Lower leg skin (tissue), 3 donors: ENCODE measurements around the gene AP3S1.

Experiments
- POLR2A ChIP-seq, 2 donors: fragments of 450-650 bp; IDR thresholded peaks; one replicate each; pipeline ENCODE4 v1.6.1; 2016 to 2017; ENCODE audit warnings: antibody characterized with exemption in 2 of 2, mild to moderate bottlenecking in 1 of 2, moderate library complexity in 1 of 2
- TF ChIP-seq, protein P1 (sequence below), 3 donors: fragments of 450-650 bp; IDR thresholded peaks; one replicate each; pipeline ENCODE4 v1.5.1; 2016; ENCODE audit warnings: antibody characterized with exemption in 3 of 3, mild to moderate bottlenecking in 3 of 3, moderate library complexity in 2 of 3

DNA sequence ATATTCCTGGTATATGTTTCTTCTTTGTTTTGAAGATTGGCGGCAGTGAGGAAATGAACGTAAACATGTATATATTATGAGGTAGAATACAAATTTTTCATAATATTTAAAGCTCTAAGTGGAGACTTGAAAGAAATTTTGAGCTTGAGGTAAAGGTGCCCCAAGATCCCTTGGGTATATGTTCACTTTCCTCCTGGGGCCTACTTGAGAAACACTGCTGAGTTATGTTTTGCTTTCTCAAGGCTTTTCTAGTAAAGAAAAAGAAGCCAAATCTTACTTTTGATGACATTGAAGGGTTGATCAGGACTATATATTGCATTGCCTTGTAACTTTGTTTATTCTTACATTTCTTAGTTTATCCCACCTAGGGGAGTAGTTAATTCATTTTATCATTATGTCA lies 30.7 kb downstream of the AP3S1 start:
- TF ChIP-seq POLR2A (IDR thresholded peaks at IDR 0.05), result no peak
- TF ChIP-seq, protein P1, sequence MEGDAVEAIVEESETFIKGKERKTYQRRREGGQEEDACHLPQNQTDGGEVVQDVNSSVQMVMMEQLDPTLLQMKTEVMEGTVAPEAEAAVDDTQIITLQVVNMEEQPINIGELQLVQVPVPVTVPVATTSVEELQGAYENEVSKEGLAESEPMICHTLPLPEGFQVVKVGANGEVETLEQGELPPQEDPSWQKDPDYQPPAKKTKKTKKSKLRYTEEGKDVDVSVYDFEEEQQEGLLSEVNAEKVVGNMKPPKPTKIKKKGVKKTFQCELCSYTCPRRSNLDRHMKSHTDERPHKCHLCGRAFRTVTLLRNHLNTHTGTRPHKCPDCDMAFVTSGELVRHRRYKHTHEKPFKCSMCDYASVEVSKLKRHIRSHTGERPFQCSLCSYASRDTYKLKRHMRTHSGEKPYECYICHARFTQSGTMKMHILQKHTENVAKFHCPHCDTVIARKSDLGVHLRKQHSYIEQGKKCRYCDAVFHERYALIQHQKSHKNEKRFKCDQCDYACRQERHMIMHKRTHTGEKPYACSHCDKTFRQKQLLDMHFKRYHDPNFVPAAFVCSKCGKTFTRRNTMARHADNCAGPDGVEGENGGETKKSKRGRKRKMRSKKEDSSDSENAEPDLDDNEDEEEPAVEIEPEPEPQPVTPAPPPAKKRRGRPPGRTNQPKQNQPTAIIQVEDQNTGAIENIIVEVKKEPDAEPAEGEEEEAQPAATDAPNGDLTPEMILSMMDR (IDR thresholded peaks at IDR 0.05), result no peak
